ENCODE measurements around the gene CCDC92.

GRCh38 chr12:123917337-123917850 lies 55.2 kb downstream of the CCDC92 start:
- TF ChIP-seq POLR2A (IDR thresholded peaks at IDR 0.05) (no peak), CTCF (IDR thresholded peaks at IDR 0.05) (no peak)

All from testis (tissue), 2 donors.